Activated CD4-positive, alpha-beta T cell treated with anti-CD3 and anti-CD28 coated beads for 4 hours (primary cell): ENCODE measurements around the gene NPHP4.

Experiments
- DNase-seq, 2 donors: peaks; one replicate each; pipeline ENCODE4 v3.0.0-alpha.2; 2020

The NPHP4 gene

GRCh38 chr1:5822266-5822665 lies 170.0 kb downstream of the NPHP4 start:
- no peak for DNase-seq

- DNase-seq: no peak
Measured at GRCh38 chr1:5821540-5822176, 170.6 kb downstream of the NPHP4 start.

- no peak for DNase-seq
Measured at GRCh38 chr1:5820026-5820421, 172.2 kb downstream of the NPHP4 start.

- no peak for DNase-seq
Measured at GRCh38 chr1:5819391-5820025, 172.7 kb downstream of the NPHP4 start.

GRCh38 chr1:5818755-5819154 lies 173.5 kb downstream of the NPHP4 start:
- no peak for DNase-seq

DNA sequence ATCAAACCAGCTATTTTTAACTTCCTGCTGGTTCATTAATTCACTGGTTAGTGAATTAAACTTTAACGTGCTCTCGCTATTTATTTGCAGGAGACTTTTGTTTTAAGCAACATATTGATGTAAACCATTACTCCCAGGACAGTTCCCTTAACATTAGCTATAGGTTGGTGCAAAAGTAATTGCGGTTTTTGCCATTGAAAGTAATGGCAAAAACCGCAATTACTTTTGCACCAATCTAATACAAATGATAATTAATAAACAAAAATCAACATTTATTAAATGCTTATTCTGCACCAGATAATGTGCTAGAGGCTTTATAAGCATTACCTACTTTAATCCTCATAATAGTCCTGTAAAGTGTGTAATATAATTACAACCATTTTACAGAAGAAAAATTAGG lies 176.5 kb downstream of the NPHP4 start:
- no peak for DNase-seq

GRCh38 chr1:5815211-5815610 lies 177.0 kb downstream of the NPHP4 start:
- no peak for DNase-seq

DNA sequence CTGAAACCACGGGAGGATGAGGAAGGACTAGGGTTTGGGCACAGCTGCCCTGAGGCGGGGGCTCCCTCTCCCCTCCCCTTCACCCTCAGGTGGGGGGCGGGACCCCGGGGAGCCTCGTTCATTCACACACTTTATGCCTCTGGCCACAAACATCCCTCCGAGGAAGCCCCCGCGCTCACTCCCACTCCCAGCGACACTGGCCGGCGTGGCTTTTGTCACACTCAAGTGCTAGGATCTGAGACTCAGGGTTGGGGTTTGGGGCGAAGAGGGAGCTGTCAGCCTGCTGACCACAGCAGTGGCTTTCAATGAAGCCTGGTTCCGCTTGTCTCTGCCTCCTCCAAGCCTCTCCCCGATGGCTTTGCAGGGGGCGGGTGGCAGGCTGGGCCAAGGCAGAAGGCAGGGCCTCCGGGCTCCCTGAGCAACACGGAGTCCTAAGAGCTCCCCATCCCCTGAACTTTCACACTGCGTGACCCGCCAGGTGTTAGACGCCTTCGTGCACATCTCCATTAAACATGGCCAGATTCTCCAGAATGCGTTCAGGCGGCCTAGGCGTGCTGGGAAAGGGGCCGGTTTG lies 178.1 kb downstream of the NPHP4 start:
- DNase-seq: no peak

DNA sequence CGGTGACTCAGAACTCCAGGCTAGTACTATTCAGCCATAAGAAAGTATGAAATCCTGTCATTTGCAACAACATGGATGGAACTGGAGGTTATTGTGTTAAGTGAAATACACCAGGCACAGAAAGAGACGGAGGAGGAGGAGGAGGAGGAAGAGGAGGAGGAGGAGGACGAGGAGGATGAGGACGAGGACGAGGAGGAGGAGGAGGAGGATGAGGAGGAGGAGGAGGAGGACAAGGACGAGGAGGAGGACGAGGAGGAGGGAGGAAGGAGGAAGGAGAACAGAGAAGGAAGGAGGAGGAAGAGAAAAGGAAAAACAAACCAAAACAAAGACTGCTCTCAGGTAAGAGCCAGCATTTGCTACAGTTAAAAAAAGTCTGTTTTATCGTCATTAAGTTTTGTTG lies 178.7 kb downstream of the NPHP4 start:
- DNase-seq: no peak
